DOHH2 (cell line): ENCODE results near the gene BLVRB.
"Not testable (repeated sequence)": the region's sequence is repeated elsewhere in the genome, so short reads cannot be mapped to it uniquely, and the experiment has no call there.

Source experiments
- EZH2phosphoT487 ChIP-seq: fragments of 200-600 bp; sonication (generic); IDR thresholded peaks from 2 replicates; pipeline ENCODE4 v1.6.1; 2017; ENCODE audit warnings: borderline replicate concordance, mild to moderate bottlenecking, antibody characterized with exemption, low read length, moderate library complexity, mixed read lengths
- TF ChIP-seq, protein P1 (sequence below): fragments of 200-600 bp; sonication (generic); IDR thresholded peaks from one replicate; pipeline ENCODE4 v1.5.1; 2014; ENCODE audit warnings: antibody characterized with exemption, mild to moderate bottlenecking, low read depth, low read length; ENCODE audit not compliant: poor library complexity, severe bottlenecking

DNA sequence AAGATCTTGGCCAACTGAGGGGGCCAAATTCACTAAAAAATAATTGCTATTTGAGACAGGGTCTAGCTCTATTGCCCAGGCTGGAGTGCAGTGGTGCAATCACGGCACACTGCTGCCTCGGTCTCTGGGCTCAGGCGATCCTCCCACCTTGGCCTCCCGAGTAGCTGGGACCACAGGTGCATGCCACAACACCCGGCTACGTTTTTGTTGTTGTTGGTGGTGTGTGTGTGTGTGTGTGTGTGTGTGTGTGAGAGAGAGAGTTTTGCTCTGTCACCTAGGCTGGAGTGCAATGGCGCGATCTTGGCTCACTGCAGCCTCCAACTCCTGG lies 57.0 kb downstream of the BLVRB start:
- TF ChIP-seq, protein P1, sequence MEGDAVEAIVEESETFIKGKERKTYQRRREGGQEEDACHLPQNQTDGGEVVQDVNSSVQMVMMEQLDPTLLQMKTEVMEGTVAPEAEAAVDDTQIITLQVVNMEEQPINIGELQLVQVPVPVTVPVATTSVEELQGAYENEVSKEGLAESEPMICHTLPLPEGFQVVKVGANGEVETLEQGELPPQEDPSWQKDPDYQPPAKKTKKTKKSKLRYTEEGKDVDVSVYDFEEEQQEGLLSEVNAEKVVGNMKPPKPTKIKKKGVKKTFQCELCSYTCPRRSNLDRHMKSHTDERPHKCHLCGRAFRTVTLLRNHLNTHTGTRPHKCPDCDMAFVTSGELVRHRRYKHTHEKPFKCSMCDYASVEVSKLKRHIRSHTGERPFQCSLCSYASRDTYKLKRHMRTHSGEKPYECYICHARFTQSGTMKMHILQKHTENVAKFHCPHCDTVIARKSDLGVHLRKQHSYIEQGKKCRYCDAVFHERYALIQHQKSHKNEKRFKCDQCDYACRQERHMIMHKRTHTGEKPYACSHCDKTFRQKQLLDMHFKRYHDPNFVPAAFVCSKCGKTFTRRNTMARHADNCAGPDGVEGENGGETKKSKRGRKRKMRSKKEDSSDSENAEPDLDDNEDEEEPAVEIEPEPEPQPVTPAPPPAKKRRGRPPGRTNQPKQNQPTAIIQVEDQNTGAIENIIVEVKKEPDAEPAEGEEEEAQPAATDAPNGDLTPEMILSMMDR: not testable (repeated sequence)
- TF ChIP-seq EZH2phosphoT487: not testable (repeated sequence)
